Measurements from ENCODE around the gene TMEM88.

The TMEM88 gene

GRCh38 chr17:7886227-7887037 is 31.6 kb downstream of the TMEM88 start:
- DNase-seq = peak; percentile 71

DNA sequence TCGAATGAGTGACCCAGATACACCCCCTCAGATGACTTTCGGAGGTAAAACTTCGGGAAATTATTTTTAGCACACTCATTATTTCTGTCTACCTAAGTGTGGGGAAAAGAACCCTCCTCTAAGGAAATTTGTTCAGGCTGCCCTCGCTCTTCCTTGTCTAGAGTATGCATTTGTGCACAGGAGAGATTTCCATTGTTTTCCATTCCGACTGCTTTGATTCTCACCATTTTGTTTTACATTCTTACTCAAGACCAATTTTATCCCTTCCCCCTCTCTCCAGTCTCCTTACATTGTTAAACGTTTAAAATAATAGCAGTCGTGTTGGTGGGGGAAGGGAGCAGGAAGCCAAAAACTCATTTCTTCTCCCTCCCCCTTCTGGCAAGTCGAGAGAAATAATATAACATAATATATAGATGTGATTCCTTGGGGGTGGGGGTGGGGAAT is 32.2 kb downstream of the TMEM88 start:
- DNase-seq = no peak

- DNase-seq = peak; percentile 91
These were observed 32.8 kb downstream of the TMEM88 start for GRCh38 chr17:7887482-7888183.

- DNase-seq = peak; percentile 50
These were observed 33.5 kb downstream of the TMEM88 start, which contains the start of gene CHD3 for GRCh38 chr17:7888184-7888920. Gene CHD3, plus strand, starts transcription at chr17:7888789. Its CDS starts 212 bp downstream, at chr17:7889001.

GRCh38 chr17:7889166-7889955 is 34.5 kb downstream of the TMEM88 start:
- peak; percentile 3 for DNase-seq

DNA sequence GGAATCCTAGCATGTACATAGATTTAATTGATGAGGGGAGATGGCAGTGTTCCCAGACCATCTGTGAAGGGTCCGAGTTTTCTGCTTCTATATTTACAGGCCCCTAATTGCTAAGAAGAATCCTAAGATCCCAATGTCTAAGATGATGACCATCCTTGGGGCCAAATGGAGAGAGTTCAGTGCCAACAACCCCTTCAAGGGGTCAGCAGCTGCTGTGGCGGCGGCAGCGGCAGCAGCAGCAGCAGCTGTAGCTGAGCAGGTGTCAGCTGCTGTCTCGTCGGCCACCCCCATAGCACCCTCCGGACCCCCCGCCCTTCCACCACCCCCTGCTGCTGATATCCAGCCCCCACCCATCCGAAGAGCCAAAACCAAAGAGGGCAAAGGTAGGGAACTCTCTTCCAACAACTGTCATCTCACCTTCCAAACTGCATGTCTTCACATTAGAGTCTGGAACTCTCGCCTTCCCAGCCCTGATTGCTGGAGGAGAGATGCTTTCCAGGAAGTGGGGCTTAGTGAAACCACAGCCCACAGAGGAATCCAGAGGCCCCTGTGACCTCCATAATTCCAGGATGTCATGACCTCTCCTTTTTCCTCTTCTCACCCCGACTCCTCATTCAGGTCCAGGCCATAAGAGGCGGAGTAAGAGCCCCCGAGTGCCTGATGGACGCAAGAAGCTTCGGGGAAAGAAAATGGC is 38.5 kb downstream of the TMEM88 start:
- no peak for DNase-seq

DNA sequence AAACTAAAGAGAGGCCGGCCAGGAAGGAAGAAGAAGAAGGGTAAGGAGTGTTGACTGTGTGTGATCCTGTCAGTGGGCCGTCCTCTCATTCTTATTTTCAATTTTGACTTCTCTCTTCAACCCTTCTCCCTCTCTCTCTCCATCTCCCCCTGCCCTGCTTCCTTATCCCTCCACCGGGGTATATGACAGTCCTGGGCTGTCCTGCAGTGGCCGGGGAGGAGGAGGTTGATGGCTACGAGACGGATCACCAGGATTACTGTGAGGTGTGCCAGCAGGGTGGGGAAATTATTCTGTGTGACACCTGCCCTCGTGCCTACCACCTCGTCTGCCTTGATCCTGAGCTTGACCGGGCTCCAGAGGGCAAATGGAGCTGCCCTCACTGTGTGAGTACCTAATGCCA is 39.4 kb downstream of the TMEM88 start:
- DNase-seq = no peak

- DNase-seq = no peak
These were observed 40.0 kb downstream of the TMEM88 start for GRCh38 chr17:7894866-7895265.

GRCh38 chr17:7897090-7897489 is 42.2 kb downstream of the TMEM88 start:
- no peak for DNase-seq

GRCh38 chr17:7897773-7898172 is 42.9 kb downstream of the TMEM88 start:
- DNase-seq = peak; percentile 26

DNA sequence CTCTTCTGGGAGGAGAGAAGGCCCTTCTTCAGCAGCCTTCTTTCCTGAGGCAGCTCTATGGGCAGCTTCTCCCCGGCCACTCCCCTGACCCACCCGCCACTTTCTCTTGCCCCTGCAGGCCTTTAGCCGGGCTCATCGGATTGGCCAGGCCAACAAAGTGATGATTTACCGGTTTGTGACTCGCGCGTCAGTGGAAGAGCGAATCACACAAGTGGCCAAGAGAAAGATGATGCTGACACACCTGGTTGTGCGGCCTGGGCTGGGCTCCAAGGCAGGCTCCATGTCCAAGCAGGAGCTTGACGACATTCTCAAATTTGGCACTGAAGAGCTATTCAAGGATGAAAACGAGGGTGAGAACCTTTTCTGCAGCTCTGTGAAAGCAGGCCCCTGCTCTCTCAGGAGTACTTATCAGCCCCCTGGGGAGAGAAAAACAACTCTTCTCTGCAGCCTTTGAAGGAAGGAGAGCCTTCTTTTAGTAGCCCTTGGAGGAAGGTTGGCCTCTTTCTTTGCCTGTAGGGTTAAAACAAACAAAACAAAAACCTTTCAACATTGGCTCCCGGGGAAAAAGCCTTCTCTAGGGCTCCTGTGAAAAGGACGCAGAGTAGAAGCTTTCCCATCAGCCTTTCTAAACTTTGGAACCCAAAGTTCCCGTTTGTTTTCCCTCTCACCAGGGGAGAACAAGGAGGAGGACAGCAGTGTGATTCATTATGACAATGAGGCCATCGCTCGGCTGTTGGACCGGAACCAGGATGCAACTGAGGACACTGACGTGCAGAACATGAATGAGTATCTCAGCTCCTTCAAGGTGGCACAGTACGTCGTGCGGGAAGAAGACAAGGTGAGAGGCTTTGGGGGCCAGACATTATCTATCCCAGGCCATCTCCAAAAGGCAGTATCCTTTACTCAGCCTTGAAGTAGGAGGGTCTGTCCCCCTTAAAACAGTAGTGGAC is 48.6 kb downstream of the TMEM88 start:
- DNase-seq = no peak

Measured in central memory CD4-positive, alpha-beta T cell (primary cell).